ENCODE measurements around the gene TFB2M. TPM values are rescaled to one million over a fixed set of nuclear protein-coding genes. Genes with fewer than 3 reads are reported as not detected.

TFB2M gene
- total RNA-seq, 4 donors from 2014 or later: 6.2 to 17.7 (median 12.4) TPM

DNA sequence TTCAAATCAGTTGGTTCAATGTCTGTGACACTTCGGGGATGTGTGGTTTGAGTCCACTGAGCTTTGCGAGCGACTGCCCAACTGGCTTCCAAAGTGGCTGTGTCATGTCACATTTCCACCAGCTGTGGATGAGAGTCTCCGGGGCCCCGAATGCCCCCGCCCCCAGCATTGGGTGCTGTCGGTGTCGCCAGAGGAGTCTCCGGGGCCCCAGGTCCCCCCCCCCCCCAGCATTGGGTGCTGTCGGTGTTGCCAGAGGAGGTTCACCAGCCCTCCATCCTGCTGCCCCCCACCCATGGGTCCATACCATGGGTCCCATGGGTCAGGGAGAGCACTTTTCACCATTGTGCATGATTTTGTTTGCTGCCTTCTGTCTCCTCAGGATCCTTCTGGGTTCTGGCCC lies 49.9 kb downstream of the TFB2M start:
- Histone ChIP-seq H3K4me3 (no peak overlapping the region), H3K9me3 (peaks cover 5 to 61% (median 34%) of the 10 kb centered on the region in 3 donors), H3K27ac (no peak overlapping the region), H3K4me1 (no peaks in the 10 kb centered on the region), H3K36me3 (no peaks in the 10 kb centered on the region), H3K27me3 (no peaks in the 10 kb centered on the region)
- 87 to 98% methylated on average over 3 to 9 of the region's 10 CpGs for WGBS, 2 donors
- intact Hi-C loops (cut with DNase I): no loop called here
- TF ChIP-seq POLR2A (IDR thresholded peaks at IDR 0.05) (no peak), CTCF (IDR thresholded peaks at IDR 0.05) (no peak)
- DNase-seq: no peak

DNA sequence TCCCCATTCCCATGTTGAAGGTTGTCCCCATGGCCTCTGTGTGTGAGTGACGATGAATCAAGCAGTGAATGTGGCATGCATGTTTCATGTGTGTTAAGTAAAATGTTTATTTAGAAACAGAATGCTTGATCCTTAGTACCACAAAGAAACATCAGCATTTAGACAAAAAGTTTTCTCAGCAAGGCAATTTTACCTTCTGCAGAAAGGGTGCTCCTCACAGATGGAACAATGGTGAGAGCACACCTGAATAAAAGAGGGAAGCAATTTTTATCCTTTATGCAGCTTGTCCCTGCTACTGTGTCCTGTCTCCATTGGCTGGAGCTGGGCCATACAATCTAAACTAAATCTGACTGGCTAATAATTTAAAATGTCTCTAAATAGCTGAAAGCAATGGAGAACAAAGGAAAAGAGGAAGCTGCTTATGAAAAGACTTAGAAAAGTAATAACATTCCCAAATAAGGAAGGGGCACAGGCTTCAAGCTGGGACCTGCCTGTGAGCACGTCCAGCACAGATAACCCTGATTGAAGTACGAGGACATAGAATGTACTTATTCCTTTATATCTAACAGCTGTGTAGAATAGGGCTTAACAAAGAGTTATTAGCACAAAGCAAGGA lies 50.6 kb downstream of the TFB2M start:
- Histone ChIP-seq H3K27me3 (no peaks in the 10 kb centered on the region), H3K27ac (no peak overlapping the region), H3K4me1 (no peaks in the 10 kb centered on the region), H3K4me3 (no peak overlapping the region), H3K9me3 (peaks cover 5 to 61% (median 34%) of the 10 kb centered on the region in 3 donors), H3K36me3 (no peaks in the 10 kb centered on the region)
- 49 to 74% methylated on average over 3 of the region's 3 CpGs for WGBS, 2 donors
- no peak for DNase-seq
- intact Hi-C loops (cut with DNase I): no loop called here
- TF ChIP-seq POLR2A (IDR thresholded peaks at IDR 0.05) (no peak), CTCF (IDR thresholded peaks at IDR 0.05) (no peak)

GRCh38 chr1:246513619-246514343 lies 52.3 kb downstream of the TFB2M start:
- Histone ChIP-seq H3K36me3 (no peaks in the 10 kb centered on the region), H3K27me3 (no peaks in the 10 kb centered on the region), H3K9me3 (peaks cover 5 to 61% (median 34%) of the 10 kb centered on the region in 3 donors), H3K27ac (no peak overlapping the region), H3K4me3 (peak overlapping the region in 1 of 4 donors; percentile 4), H3K4me1 (no peaks in the 10 kb centered on the region)
- 93 to 100% methylated on average over 1 to 2 of the region's 7 CpGs for WGBS, 2 donors
- no peak for DNase-seq
- intact Hi-C loops (cut with DNase I): no loop called here
- TF ChIP-seq CTCF (IDR thresholded peaks at IDR 0.05): no peak
- TF ChIP-seq POLR2A (IDR thresholded peaks at IDR 0.05): no peak

DNA sequence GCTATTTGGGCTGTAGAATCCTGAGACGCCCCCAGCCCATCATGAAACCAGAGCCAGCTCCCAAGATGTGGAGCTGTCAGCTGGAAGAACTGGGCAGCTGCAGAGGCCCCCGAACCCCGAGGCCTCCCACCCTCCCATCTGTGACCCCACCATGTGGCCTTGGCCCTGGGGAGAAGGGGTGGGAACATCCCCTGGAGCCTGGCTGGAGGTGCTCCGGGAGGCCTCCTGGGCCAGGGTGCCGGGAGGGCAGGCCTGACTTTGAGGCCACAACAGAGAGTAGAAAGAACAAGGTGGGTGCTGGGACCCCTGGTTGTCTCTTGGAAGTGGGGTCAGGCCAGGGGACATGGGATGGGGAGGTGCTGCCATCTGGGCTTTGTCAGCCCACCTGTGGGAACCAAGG lies 53.0 kb downstream of the TFB2M start:
- no peaks in the 10 kb centered on the region for H3K4me1 ChIP-seq
- no peak for DNase-seq
- TF ChIP-seq CTCF (IDR thresholded peaks at IDR 0.05) (no peak), POLR2A (IDR thresholded peaks at IDR 0.05) (no peak)
- intact Hi-C loops (cut with DNase I): no loop called here
- no peak overlapping the region for H3K4me3 ChIP-seq
- no peak overlapping the region for H3K27ac ChIP-seq
- H3K36me3 ChIP-seq: no peaks in the 10 kb centered on the region
- peaks cover 5 to 55% (median 34%) of the 10 kb centered on the region in 3 donors for H3K9me3 ChIP-seq
- no peaks in the 10 kb centered on the region for H3K27me3 ChIP-seq
- no CpG with 5 or more reads among the region's 5 CpGs for WGBS, 2 donors

DNA sequence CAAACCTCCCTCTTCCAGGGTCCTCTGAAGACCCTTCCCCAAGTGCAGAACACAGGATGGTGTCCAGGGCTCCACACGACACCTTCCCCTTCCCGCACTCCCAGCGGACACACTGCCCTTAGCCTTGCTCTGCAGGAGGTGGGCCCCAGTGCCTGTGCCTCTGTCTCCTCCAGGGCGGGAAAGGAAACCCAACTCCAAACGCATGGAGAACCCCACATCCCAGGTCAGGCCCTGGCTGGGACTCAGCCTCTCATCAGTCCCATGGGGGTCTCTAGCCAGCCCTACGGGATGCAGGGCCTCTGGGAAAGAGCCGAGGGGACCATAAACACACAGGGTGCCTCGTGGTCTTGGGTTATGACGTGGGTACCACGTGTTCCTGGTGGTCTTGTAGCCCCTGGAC lies 53.4 kb downstream of the TFB2M start:
- H3K9me3 ChIP-seq: peaks cover 5 to 52% (median 34%) of the 10 kb centered on the region in 3 donors
- no peak for DNase-seq
- intact Hi-C loops (cut with DNase I): no loop called here
- no peak overlapping the region for H3K4me3 ChIP-seq
- peaks cover 0 to 4% (median 0%) of the 10 kb centered on the region in 3 donors for H3K4me1 ChIP-seq
- H3K36me3 ChIP-seq: no peaks in the 10 kb centered on the region
- no peaks in the 10 kb centered on the region for H3K27me3 ChIP-seq
- WGBS, 2 donors: 71 to 100% methylated on average over 2 to 3 of the region's 10 CpGs
- no peak overlapping the region for H3K27ac ChIP-seq
- TF ChIP-seq POLR2A (IDR thresholded peaks at IDR 0.05): no peak
- TF ChIP-seq CTCF (IDR thresholded peaks at IDR 0.05): no peak
